Measurements from ENCODE around the gene SMAD3.

Gene SMAD3

GRCh38 chr15:67207555-67208207 is 142.3 kb downstream of the SMAD3 start:
- DNase-seq = no peak

- no peak for DNase-seq
Observed at GRCh38 chr15:67208396-67208795, 143.0 kb downstream of the SMAD3 start.

GRCh38 chr15:67210555-67211168 is 145.3 kb downstream of the SMAD3 start:
- no peak for DNase-seq

- no peak for DNase-seq
Observed at GRCh38 chr15:67212684-67213367, 147.4 kb downstream of the SMAD3 start.

- DNase-seq = no peak
Observed at GRCh38 chr15:67215102-67215501, 149.7 kb downstream of the SMAD3 start.

- no peak for DNase-seq
Observed at GRCh38 chr15:67216859-67217258, 151.5 kb downstream of the SMAD3 start.

- DNase-seq = no peak
Observed at GRCh38 chr15:67218428-67218827, 153.0 kb downstream of the SMAD3 start.

- DNase-seq = no peak
Observed at GRCh38 chr15:67219288-67219687, 153.9 kb downstream of the SMAD3 start.

GRCh38 chr15:67224889-67225288 is 159.5 kb downstream of the SMAD3 start:
- no peak for DNase-seq

GRCh38 chr15:67225336-67225735 is 159.9 kb downstream of the SMAD3 start:
- DNase-seq = no peak

GRCh38 chr15:67227431-67227830 is 162.0 kb downstream of the SMAD3 start:
- no peak for DNase-seq

GRCh38 chr15:67227846-67228245 is 162.4 kb downstream of the SMAD3 start:
- DNase-seq = no peak

GRCh38 chr15:67228286-67228685 is 162.9 kb downstream of the SMAD3 start:
- DNase-seq = no peak

GRCh38 chr15:67230504-67230903 is 165.1 kb downstream of the SMAD3 start:
- no peak for DNase-seq

- no peak for DNase-seq
Observed at GRCh38 chr15:67232591-67232990, 167.2 kb downstream of the SMAD3 start.

- DNase-seq = peak; percentile 4
Observed at GRCh38 chr15:67240235-67241131, 175.1 kb downstream of the SMAD3 start.

GRCh38 chr15:67241132-67241855 is 175.9 kb downstream of the SMAD3 start:
- DNase-seq = no peak

- no peak for DNase-seq
Observed at GRCh38 chr15:67242708-67243111, 177.3 kb downstream of the SMAD3 start.

Data from NCI-H2171 (cell line).